Measurements from ENCODE around the gene MBD3L2B. TPM values are rescaled to one million over a fixed set of nuclear protein-coding genes. Genes with fewer than 3 reads are reported as not detected.

MBD3L2B gene
- total RNA-seq, result not detected in 2 replicates

DNA sequence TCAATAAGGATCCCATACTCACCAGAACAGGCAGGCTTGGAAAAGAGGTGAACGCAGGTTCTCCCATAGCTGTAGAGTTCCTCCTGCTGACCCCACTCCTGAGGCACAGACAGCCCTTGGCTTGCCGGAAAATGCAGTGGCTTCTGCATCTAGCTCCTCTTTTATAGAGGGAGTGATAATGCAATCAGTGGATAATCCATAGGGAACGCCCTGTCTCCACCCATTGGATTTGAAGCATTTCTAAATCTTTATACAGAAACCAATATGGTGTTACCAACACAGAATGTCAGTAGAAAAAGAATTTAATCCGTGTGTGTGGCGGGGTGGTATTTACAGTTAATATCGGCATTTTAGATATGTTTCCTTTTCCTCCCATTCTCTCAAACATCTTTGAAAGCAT, at the start of gene MBD3L2B:
Gene MBD3L2B (minus strand): TSS at position 101 of the 400 bp plus-strand sequence. CDS start 34 bp downstream, at position 67.

DNA sequence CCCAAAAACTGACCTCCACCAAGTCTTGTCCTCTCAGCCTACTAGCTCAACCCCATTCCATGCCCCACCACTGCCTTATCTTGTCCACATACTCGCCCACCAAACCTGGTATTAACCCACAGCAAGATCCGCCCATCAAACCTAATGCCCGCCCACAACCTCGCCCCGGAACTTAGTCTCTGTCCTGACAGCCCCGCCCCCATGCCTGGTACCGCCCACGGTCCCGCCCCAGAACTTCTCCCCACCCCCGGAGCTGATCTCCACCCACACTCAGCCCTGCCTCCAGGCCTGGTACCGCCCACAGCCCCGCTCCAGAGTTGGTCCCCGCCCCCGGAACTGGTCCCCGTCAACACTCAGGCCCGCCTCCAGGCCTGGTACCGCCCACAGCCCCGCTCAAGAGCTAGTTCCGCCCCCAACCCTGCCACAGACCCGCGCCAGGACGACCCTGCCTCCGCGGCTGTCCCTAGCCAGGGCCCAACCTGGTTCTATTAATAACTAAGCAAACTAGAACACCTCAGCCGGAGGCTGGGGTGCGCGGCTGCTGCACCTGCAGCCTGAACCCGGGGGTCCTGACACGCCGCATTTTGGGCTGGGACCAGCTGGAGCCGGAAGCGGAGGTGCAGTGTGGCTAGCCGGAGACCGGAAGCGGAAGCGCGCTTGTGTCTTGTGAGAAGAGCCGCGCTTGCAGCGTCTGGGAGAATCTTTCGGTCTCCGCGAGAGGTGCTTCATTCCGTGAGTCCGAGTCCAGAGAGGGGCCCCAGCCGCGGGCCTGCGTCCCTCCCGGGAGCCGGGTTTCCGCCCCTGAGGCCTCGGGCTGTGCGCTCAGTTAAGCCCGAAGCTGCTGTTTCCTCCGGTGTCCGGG, 48.0 kb upstream of the MBD3L2B start, which contains the start of gene ZNF557:
Gene ZNF557 (plus strand): TSS at position 662 of the 862 bp plus-strand sequence. CDS start 5,372 bp downstream, outside the sequence.

DNA sequence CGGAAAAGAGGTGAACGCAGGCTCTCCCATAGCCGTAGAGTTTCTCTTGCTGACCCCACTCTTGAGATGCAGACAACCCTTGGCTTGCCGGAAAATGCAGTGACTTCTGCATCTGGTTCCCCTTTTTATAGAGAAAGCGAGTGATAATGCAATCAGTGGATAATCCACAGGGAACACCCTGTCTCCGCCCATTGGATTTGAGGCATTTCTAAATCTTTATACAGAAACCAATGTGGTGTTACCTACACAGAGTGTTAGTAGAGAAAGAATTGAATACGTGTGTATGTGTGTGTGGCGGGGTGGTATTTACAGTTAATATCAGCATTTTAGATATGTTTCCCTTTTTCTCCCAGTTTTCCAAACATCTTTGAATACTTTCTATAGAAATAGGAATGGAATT, 37.3 kb upstream of the MBD3L2B start, which contains the start of gene MBD3L3:
Gene MBD3L3 (minus strand): TSS at position 101 of the 400 bp plus-strand sequence. CDS start 71 bp downstream, at position 30.

GRCh38 chr19:7049021-7049420, 27.8 kb upstream of the MBD3L2B start, which contains the start of gene MBD3L2:
MBD3L2 (plus strand) TSS chr19:7049321; CDS start chr19:7049374, 53 bp downstream.

DNA sequence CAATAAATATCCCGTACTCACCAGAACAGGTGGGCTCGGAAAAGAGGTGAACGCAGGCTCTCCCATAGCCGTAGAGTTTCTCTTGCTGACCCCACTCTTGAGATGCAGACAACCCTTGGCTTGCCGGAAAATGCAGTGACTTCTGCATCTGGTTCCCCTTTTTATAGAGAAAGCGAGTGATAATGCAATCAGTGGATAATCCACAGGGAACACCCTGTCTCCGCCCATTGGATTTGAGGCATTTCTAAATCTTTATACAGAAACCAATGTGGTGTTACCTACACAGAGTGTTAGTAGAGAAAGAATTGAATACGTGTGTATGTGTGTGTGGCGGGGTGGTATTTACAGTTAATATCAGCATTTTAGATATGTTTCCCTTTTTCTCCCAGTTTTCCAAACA, 18.8 kb upstream of the MBD3L2B start, which contains the start of gene MBD3L4:
Gene MBD3L4 (minus strand): TSS at position 101 of the 400 bp plus-strand sequence. CDS start 35 bp downstream, at position 66.

GRCh38 chr19:7030278-7030677, 9.0 kb upstream of the MBD3L2B start, which contains the start of gene MBD3L5:
MBD3L5 (plus strand) TSS chr19:7030578; CDS start chr19:7030612, 34 bp downstream.

Other genes with a start within 250 kb of the MBD3L2B start
- gene VAV1, start 248.7 kb downstream of the MBD3L2B start, total RNA-seq, result not detected in 2 replicates
- gene ADGRE1, start 133.9 kb downstream of the MBD3L2B start, total RNA-seq, result not detected in 2 replicates
- not detected in 2 replicates for gene MBD3L5, start 9.1 kb upstream of the MBD3L2B start, total RNA-seq
- gene MBD3L4, start 18.7 kb upstream of the MBD3L2B start, total RNA-seq, result not detected in 2 replicates
- not detected in 2 replicates for gene MBD3L2, start 27.9 kb upstream of the MBD3L2B start, total RNA-seq
- gene MBD3L3, start 37.2 kb upstream of the MBD3L2B start, total RNA-seq, result not detected in 2 replicates
- gene ZNF557, start 48.3 kb upstream of the MBD3L2B start, total RNA-seq, result 13.1 and 24.1 TPM in 2 replicates